Endodermal cell (in vitro differentiated cells): ENCODE measurements around the gene TMEM44. TPM values are rescaled to one million over a fixed set of nuclear protein-coding genes. Genes with fewer than 3 reads are reported as not detected.

Experiments used
- DNase-seq: peaks from one replicate; pipeline ENCODE4 v3.0.0-alpha.2; 2017
- H3K27ac ChIP-seq: 2 replicates; pipeline ENCODE4 v1.5.1; 2013; ENCODE audit warnings: mild to moderate bottlenecking, low read depth, low read length, moderate library complexity
- H3K27me3 ChIP-seq: 2 replicates; pipeline ENCODE4 v1.6.1; 2013; ENCODE audit warnings: mild to moderate bottlenecking, low read length, moderate library complexity; ENCODE audit not compliant: insufficient read depth, control insufficient read depth, poor library complexity, severe bottlenecking
- H3K36me3 ChIP-seq: 2 replicates; pipeline ENCODE4 v1.7.0; 2013; ENCODE audit warnings: mild to moderate bottlenecking, low read length, moderate library complexity; ENCODE audit not compliant: control insufficient read depth, insufficient read depth
- H3K4me1 ChIP-seq: one replicate; pipeline ENCODE4 v1.7.0; 2013; ENCODE audit warnings: low read length; ENCODE audit not compliant: control insufficient read depth, insufficient read depth
- H3K4me3 ChIP-seq: 2 replicates; pipeline ENCODE4 v1.5.1; 2013; ENCODE audit warnings: mild to moderate bottlenecking, low read length, moderate library complexity
- H3K9ac ChIP-seq: 2 replicates; pipeline ENCODE4 v1.6.1; 2013; ENCODE audit warnings: mild to moderate bottlenecking, low read length, moderate library complexity; ENCODE audit not compliant: poor library complexity, severe bottlenecking; ENCODE audit errors: extremely low read depth
- H3K9me3 ChIP-seq: 2 replicates; pipeline ENCODE4 v1.6.1; 2013; ENCODE audit warnings: mild to moderate bottlenecking, low read length, moderate library complexity; ENCODE audit not compliant: control insufficient read depth
- H3K27ac Mint-ChIP-seq: 2 replicates; pipeline ENCODE4 v1.8.0; 2020; ENCODE audit warnings: mixed read lengths
- H3K27me3 Mint-ChIP-seq: 2 replicates; pipeline ENCODE4 v1.8.0; 2021; ENCODE audit warnings: mild to moderate bottlenecking, mixed read lengths; ENCODE audit not compliant: insufficient read depth
- H3K36me3 Mint-ChIP-seq: 2 replicates; pipeline ENCODE4 v1.8.0; 2020; ENCODE audit warnings: low read depth, mixed read lengths
- H3K4me1 Mint-ChIP-seq: 2 replicates; pipeline ENCODE4 v1.8.0; 2020; ENCODE audit warnings: mixed read lengths
- H3K4me3 Mint-ChIP-seq: 2 replicates; pipeline ENCODE4 v1.8.0; 2020; ENCODE audit warnings: mild to moderate bottlenecking, moderate library complexity, mixed read lengths
- H3K9me3 Mint-ChIP-seq: 2 replicates; pipeline ENCODE4 v1.8.0; 2020; ENCODE audit warnings: mild to moderate bottlenecking, mixed read lengths
- WGBS, 2 experiments: methylation state at CpG; one replicate each; pipeline versions ENCODE4 v1.1.5 to v1.1.7; 2013; ENCODE audit warnings: missing lambda C conversion rate in 2 of 2, mixed read lengths in 1 of 2; ENCODE audit not compliant: insufficient coverage in 1 of 2, insufficient read length in 1 of 2; 5-methylcytosine and 5-hydroxymethylcytosine counted together
- total RNA-seq, 2 donors: library from RNA; stranded (reverse); fragmentation: NEBNext Ultra II Directional in 1 of 2; extraction: Animal tissue kit (Norgen Biotek cat#: 25700) in 1 of 2; gene quantifications; 2 replicates in 1 of 2; 3 replicates in 1 of 2; pipeline ENCODE4 v1.2.1, GENCODE V29; 2021
- TF ChIP-seq, protein P1 (sequence below): fragments of 200-600 bp; sonication (generic); conservative IDR thresholded peaks from 2 replicates; pipeline ENCODE4 v1.5.0; 2021; ENCODE audit warnings: antibody characterized with exemption, mild to moderate bottlenecking

The TMEM44 gene
- total RNA-seq, 2 donors from 2014 or later: 31.0 to 34.4 TPM

- no peak overlapping the region for H3K4me3 ChIP-seq
Measured at GRCh38 chr3:194572143-194572789, 61.0 kb downstream of the TMEM44 start.

DNA sequence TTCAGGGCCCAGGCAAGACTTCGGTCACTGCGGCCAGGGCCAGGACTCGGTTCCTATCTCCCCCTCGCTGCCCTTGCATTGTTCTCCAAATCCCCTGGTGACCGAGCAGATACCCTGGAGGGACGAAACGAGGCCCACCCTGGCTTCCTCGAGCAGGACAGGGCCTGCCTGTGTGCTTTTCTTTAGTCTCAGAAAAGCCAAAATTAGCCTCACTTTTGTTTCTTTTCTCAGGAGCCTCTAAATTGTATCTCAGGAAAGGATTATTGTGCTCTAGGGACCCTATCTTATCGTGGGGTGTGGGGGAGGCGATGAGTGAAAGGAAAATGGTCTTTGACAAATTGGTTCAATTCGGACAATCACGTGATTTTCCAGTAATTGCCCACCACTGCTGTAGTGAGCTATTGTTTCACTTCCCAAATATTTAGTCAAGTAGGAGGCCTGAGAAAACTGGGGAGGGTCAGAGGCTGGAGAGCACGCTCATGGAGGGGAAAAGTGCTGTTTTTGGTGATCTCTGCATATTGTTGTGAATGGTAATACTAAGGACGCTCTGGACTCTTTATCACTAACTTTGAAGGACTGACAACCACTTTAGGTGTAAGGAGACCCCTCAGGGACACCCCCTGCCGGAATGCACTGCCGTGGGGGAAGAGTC is 61.6 kb downstream of the TMEM44 start:
- TF ChIP-seq, protein P1, sequence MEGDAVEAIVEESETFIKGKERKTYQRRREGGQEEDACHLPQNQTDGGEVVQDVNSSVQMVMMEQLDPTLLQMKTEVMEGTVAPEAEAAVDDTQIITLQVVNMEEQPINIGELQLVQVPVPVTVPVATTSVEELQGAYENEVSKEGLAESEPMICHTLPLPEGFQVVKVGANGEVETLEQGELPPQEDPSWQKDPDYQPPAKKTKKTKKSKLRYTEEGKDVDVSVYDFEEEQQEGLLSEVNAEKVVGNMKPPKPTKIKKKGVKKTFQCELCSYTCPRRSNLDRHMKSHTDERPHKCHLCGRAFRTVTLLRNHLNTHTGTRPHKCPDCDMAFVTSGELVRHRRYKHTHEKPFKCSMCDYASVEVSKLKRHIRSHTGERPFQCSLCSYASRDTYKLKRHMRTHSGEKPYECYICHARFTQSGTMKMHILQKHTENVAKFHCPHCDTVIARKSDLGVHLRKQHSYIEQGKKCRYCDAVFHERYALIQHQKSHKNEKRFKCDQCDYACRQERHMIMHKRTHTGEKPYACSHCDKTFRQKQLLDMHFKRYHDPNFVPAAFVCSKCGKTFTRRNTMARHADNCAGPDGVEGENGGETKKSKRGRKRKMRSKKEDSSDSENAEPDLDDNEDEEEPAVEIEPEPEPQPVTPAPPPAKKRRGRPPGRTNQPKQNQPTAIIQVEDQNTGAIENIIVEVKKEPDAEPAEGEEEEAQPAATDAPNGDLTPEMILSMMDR: no peak
- Histone ChIP-seq H3K27ac (peak overlapping the region; percentile 40), H3K9me3 (peaks cover 4% of the 10 kb centered on the region), H3K9ac (peak overlapping the region; percentile 28), H3K36me3 (no peaks in the 10 kb centered on the region), H3K4me3 (no peak overlapping the region), H3K4me1 (peaks cover 13% of the 10 kb centered on the region), H3K27me3 (no peaks in the 10 kb centered on the region)
- peak overlapping the region; percentile 33 for H3K4me3 Mint-ChIP-seq
- 63 to 72% methylated on average over 14 to 16 of the region's 16 CpGs for WGBS, 2 experiments
- no peak for DNase-seq
- no peaks in the 10 kb centered on the region for H3K36me3 Mint-ChIP-seq
- peak overlapping the region; percentile 96 for H3K27ac Mint-ChIP-seq
- no peaks in the 10 kb centered on the region for H3K9me3 Mint-ChIP-seq
- peaks cover 40% of the 10 kb centered on the region for H3K4me1 Mint-ChIP-seq
- H3K27me3 Mint-ChIP-seq: no peaks in the 10 kb centered on the region

More at GRCh38 chr3:194572143-194572789, 61.0 kb downstream of the TMEM44 start:
- Mint-ChIP-seq H3K27ac (peak overlapping the region; percentile 96), H3K4me1 (peaks cover 39% of the 10 kb centered on the region), H3K4me3 (peak overlapping the region; percentile 33), H3K9me3 (no peaks in the 10 kb centered on the region), H3K36me3 (no peaks in the 10 kb centered on the region), H3K27me3 (no peaks in the 10 kb centered on the region)
- Histone ChIP-seq H3K9ac (peak overlapping the region; percentile 28), H3K36me3 (no peaks in the 10 kb centered on the region), H3K9me3 (no peaks in the 10 kb centered on the region), H3K4me1 (peaks cover 13% of the 10 kb centered on the region), H3K27ac (peak overlapping the region; percentile 46), H3K27me3 (no peaks in the 10 kb centered on the region)
- 57 to 67% methylated on average over 10 to 18 of the region's 18 CpGs for WGBS, 2 experiments
- TF ChIP-seq, protein P1: no peak
- peak; percentile 72 for DNase-seq

DNA sequence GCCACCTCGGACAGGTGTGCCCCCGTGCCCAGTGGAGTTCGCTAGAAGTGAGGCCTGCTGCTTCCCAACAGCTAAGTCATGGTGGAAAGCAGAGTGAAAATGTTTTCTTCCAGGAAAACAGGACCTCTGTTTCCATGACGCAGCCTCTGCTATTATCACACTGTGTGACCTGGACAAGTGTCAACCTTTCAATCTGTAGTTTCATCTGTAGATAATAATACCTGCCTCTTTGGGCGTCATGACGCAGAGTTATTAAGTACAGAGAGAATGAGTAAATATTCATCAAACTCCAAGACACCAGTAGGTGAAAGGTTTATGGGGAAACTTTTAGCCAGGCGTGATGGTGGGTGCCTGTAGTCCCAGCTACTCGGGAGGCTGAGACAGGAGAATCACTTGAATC is 62.3 kb downstream of the TMEM44 start:
- Histone ChIP-seq H3K27ac (no peak overlapping the region), H3K9ac (no peak overlapping the region), H3K9me3 (peaks cover 4% of the 10 kb centered on the region), H3K36me3 (no peaks in the 10 kb centered on the region), H3K27me3 (no peaks in the 10 kb centered on the region), H3K4me3 (no peak overlapping the region), H3K4me1 (peaks cover 14% of the 10 kb centered on the region)
- peaks cover 40% of the 10 kb centered on the region for H3K4me1 Mint-ChIP-seq
- H3K9me3 Mint-ChIP-seq: no peaks in the 10 kb centered on the region
- peak overlapping the region; percentile 58 for H3K27ac Mint-ChIP-seq
- no peaks in the 10 kb centered on the region for H3K36me3 Mint-ChIP-seq
- H3K4me3 Mint-ChIP-seq: no peak overlapping the region
- 96 to 99% methylated on average over 6 to 8 of the region's 8 CpGs for WGBS, 2 experiments
- TF ChIP-seq, protein P1: no peak
- DNase-seq: no peak
- no peaks in the 10 kb centered on the region for H3K27me3 Mint-ChIP-seq
